ENCODE measurements around the gene VSTM4.

DNA sequence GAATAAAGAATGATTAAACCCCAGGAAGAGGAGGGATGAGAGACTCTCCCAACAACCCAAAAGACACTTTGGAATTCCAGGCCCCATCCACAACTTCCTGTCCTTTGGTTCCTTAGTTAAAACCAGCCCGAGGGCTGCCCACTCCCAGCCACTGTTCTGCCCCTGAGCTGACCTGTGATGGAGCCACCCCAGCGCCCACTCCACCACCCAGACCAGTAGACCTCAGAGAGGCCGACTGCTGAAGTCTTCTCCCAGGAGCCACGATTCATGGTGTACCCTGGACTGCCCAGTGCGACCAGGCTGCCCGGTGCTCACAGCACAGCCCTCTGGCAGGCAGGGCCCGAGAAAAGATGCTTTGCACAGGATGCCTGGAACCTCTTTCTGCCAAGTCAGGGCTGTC lies 6.7 kb downstream of the VSTM4 start:
- TF ChIP-seq, protein P1, sequence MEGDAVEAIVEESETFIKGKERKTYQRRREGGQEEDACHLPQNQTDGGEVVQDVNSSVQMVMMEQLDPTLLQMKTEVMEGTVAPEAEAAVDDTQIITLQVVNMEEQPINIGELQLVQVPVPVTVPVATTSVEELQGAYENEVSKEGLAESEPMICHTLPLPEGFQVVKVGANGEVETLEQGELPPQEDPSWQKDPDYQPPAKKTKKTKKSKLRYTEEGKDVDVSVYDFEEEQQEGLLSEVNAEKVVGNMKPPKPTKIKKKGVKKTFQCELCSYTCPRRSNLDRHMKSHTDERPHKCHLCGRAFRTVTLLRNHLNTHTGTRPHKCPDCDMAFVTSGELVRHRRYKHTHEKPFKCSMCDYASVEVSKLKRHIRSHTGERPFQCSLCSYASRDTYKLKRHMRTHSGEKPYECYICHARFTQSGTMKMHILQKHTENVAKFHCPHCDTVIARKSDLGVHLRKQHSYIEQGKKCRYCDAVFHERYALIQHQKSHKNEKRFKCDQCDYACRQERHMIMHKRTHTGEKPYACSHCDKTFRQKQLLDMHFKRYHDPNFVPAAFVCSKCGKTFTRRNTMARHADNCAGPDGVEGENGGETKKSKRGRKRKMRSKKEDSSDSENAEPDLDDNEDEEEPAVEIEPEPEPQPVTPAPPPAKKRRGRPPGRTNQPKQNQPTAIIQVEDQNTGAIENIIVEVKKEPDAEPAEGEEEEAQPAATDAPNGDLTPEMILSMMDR (IDR thresholded peaks at IDR 0.05; ENCODE audit: low read depth, low read length): no peak
- no peak for TF ChIP-seq EZH2phosphoT487 (IDR thresholded peaks at IDR 0.05; ENCODE audit: low read depth)

All from OCI-LY3 (cell line).